LNCaP clone FGC (cell line): ENCODE results near the gene NCK2.

Experiments
- DNase-seq: peaks from one replicate; pipeline ENCODE4 v3.0.0-alpha.2; 2011; ENCODE audit warnings: low read depth
- H3K4me3 ChIP-seq: 2 replicates; pipeline ENCODE4 v1.5.1; 2011; ENCODE audit warnings: mild to moderate bottlenecking, low read depth, low read length, control low read depth
- CTCF ChIP-seq: IDR thresholded peaks from 2 replicates; pipeline ENCODE4 v1.5.1; 2012; ENCODE audit warnings: mild to moderate bottlenecking; ENCODE audit not compliant: control insufficient read depth, insufficient read depth; ENCODE audit errors: extremely low read depth

Gene NCK2

DNA sequence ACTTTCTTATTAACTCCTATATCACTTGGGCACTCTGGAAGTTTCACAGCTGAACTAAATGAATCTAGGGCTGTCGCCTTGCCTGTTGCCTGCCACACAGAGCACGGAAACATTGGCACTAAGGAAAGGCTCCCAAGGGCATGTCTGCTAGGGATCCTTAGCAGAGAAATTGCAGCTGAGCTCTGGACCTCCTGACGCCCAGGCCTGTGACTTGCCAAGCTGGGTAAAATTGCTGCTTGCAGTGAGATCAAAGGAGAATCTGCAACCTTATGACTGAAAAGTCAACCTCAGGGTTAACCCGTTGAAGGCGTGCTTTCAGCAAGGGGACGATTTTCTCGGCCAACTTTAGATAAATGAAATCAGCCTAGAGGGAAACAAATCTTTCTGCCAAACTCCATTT lies 189.8 kb downstream of the NCK2 start:
- no peak for DNase-seq
- no peak for TF ChIP-seq CTCF
- no peak overlapping the region for H3K4me3 ChIP-seq

- TF ChIP-seq CTCF, result no peak
- H3K4me3 ChIP-seq, result no peak overlapping the region
- DNase-seq, result no peak
Measured at GRCh38 chr2:105935063-105935462, 190.4 kb downstream of the NCK2 start.

- H3K4me3 ChIP-seq, result no peak overlapping the region
- no peak for DNase-seq
- no peak for TF ChIP-seq CTCF
Measured at GRCh38 chr2:105936954-105937353, 192.2 kb downstream of the NCK2 start.

GRCh38 chr2:105937498-105938097 lies 192.9 kb downstream of the NCK2 start:
- no peak for TF ChIP-seq CTCF
- H3K4me3 ChIP-seq, result no peak overlapping the region
- no peak for DNase-seq
